GM23248 (cell line): Measurements from ENCODE around the gene FLT1.

Experiments
- EZH2 ChIP-seq: fragments of 200-600 bp; sonication (generic); IDR thresholded peaks from 2 replicates; pipeline ENCODE4 v1.6.1; 2018; ENCODE audit warnings: antibody characterized with exemption, mild to moderate bottlenecking; ENCODE audit not compliant: insufficient read depth, poor library complexity, severe bottlenecking
- EZH2phosphoT487 ChIP-seq: fragments of 200-600 bp; sonication (generic); IDR thresholded peaks from 2 replicates; pipeline ENCODE4 v1.6.1; 2018; ENCODE audit warnings: antibody characterized with exemption, moderate library complexity, mild to moderate bottlenecking, low read depth; ENCODE audit not compliant: insufficient read depth

DNA sequence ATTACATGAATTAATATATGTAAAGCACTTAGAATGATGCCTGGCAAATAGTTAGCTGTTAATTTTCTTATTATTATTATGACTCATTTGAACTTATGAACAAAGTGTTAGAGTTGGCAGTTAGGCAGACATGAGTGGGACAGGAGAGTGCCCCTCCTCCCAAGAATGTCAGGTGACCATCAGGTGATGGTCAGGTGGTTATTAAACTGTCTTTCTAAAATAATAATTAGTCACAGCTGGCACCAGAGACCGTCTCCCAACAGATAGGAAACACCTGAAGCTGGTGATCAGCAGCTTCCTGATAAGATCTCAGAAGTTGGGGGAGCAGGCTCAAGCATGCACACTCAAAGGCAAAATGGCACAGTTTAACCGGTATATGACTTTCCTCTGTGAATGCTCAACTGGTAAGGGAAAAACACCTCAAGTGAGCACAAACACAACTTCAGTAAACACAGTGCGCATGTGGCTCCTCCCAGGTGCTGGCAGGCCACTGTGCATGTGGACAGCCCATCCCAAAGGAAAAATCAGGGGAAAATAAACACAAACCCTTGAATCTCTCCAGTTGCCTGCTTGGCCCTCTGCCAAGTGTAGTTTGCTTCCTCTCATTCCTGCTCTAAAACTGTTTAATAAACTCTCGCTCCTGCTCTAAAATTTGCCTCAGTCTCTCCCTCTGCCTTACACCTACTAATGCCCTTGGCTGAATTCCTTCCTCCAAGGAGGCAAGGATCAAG lies 54.0 kb downstream of the FLT1 start:
- TF ChIP-seq EZH2 (no peak), EZH2phosphoT487 (no peak)
